Measurements from ENCODE around the gene TOR1AIP1.
"Not testable (repeated sequence)": the region's sequence is repeated elsewhere in the genome, so short reads cannot be mapped to it uniquely, and the experiment has no call there.

TOR1AIP1 gene

GRCh38 chr1:179954493-179955286 is 72.6 kb downstream of the TOR1AIP1 start, which contains the start of gene CEP350:
CEP350 (plus strand) TSS chr1:179954810; CDS start chr1:179986182, 31,372 bp downstream.
- no peaks in the 10 kb centered on the region for H3K9me3 ChIP-seq (ENCODE audit: control insufficient read depth in 1 of 2, low read length in 2 of 2)
- H3K27me3 ChIP-seq (ENCODE audit: control insufficient read depth in 1 of 2, insufficient read depth in 2 of 2, low read length in 2 of 2) = no peaks in the 10 kb centered on the region
- peaks cover 25 to 27% of the 10 kb centered on the region in 2 donors for H3K4me1 ChIP-seq (ENCODE audit: control insufficient read depth in 1 of 2, insufficient read depth in 2 of 2, low read length in 2 of 2)
- H3K9ac ChIP-seq (ENCODE audit: low read depth in 1 of 2, low read length in 2 of 2) = peak within 1 kb of the TSS; percentile 84 to 94
- H3K36me3 ChIP-seq (ENCODE audit: control insufficient read depth in 1 of 2, insufficient read depth in 2 of 2, low read length in 2 of 2) = no peaks in the 10 kb centered on the region
- peak within 1 kb of the TSS; percentile 89 for H3K27ac ChIP-seq (ENCODE audit: low read depth, low read length)
- peak within 1 kb of the TSS; percentile 92 to 95 for H3K4me3 ChIP-seq (ENCODE audit: low read depth in 1 of 2, low read length in 2 of 2)

DNA sequence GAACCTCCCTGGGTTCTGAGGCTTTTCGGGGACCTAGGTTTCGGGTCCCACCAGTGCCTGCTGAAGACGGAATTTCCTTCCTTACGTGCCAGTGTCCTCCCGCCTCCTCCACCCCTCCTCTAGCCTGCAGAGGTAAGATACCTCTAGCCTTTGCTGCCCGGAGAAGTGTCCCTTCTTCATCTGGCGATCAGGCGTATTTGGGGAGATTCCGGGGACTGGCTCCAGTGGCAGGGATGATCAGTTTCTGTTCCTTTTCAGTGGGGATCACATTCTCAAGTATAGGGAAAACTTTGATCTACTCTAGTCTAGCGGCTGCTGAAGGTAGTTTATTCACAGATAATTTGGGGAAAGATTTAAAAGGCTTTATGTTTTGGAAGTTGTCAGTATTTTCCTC is 73.2 kb downstream of the TOR1AIP1 start:
- Histone ChIP-seq H3K9me3 (ENCODE audit: control insufficient read depth in 1 of 2, low read length in 2 of 2) (no peaks in the 10 kb centered on the region), H3K9ac (ENCODE audit: low read depth in 1 of 2, low read length in 2 of 2) (peak overlapping the region; percentile 84 to 94), H3K4me1 (ENCODE audit: control insufficient read depth in 1 of 2, insufficient read depth in 2 of 2, low read length in 2 of 2) (peaks cover 25 to 27% of the 10 kb centered on the region in 2 donors), H3K4me3 (ENCODE audit: low read depth in 1 of 2, low read length in 2 of 2) (peak overlapping the region; percentile 92 to 95), H3K27me3 (ENCODE audit: control insufficient read depth in 1 of 2, insufficient read depth in 2 of 2, low read length in 2 of 2) (no peaks in the 10 kb centered on the region), H3K36me3 (ENCODE audit: control insufficient read depth in 1 of 2, insufficient read depth in 2 of 2, low read length in 2 of 2) (no peaks in the 10 kb centered on the region), H3K27ac (ENCODE audit: low read depth, low read length) (peak overlapping the region; percentile 89)

- Histone ChIP-seq H3K4me1 (ENCODE audit: control insufficient read depth in 1 of 2, insufficient read depth in 2 of 2, low read length in 2 of 2) (peaks cover 25 to 27% of the 10 kb centered on the region in 2 donors), H3K9me3 (ENCODE audit: control insufficient read depth in 1 of 2, low read length in 2 of 2) (no peaks in the 10 kb centered on the region), H3K36me3 (ENCODE audit: control insufficient read depth in 1 of 2, insufficient read depth in 2 of 2, low read length in 2 of 2) (no peaks in the 10 kb centered on the region), H3K27ac (ENCODE audit: low read depth, low read length) (no peak overlapping the region), H3K9ac (ENCODE audit: low read depth in 1 of 2, low read length in 2 of 2) (peak overlapping the region; percentile 84 to 94), H3K4me3 (ENCODE audit: low read depth in 1 of 2, low read length in 2 of 2) (peak overlapping the region; percentile 92 to 95), H3K27me3 (ENCODE audit: control insufficient read depth in 1 of 2, insufficient read depth in 2 of 2, low read length in 2 of 2) (no peaks in the 10 kb centered on the region)
Observed at GRCh38 chr1:179955731-179956130, 73.6 kb downstream of the TOR1AIP1 start.

DNA sequence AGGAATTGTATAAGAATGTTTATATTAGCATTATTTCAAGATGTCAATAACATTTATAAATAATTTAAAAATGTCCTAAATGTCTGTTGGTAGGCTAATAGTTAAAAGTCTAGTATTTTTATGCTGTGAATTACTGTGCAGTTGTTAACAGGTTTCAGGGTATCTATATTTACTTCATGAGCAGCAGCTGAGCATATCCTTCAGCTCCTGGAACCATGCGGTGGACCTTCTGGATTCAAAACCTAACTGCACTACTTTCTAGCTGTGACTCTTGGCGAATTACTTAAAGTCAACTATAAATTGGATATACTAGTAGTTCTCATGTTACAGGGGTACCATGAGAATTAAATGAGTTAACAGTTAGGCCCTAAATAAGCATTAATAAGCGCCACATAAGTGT is 76.3 kb downstream of the TOR1AIP1 start:
- Histone ChIP-seq H3K27me3 (ENCODE audit: control insufficient read depth in 1 of 2, insufficient read depth in 2 of 2, low read length in 2 of 2) (no peaks in the 10 kb centered on the region), H3K27ac (ENCODE audit: low read depth, low read length) (no peak overlapping the region), H3K4me1 (ENCODE audit: control insufficient read depth in 1 of 2, insufficient read depth in 2 of 2, low read length in 2 of 2) (peaks cover 24 to 27% of the 10 kb centered on the region in 2 donors), H3K9ac (ENCODE audit: low read depth in 1 of 2, low read length in 2 of 2) (no peak overlapping the region), H3K9me3 (ENCODE audit: control insufficient read depth in 1 of 2, low read length in 2 of 2) (no peaks in the 10 kb centered on the region), H3K36me3 (ENCODE audit: control insufficient read depth in 1 of 2, insufficient read depth in 2 of 2, low read length in 2 of 2) (no peaks in the 10 kb centered on the region), H3K4me3 (ENCODE audit: low read depth in 1 of 2, low read length in 2 of 2) (no peak overlapping the region)

DNA sequence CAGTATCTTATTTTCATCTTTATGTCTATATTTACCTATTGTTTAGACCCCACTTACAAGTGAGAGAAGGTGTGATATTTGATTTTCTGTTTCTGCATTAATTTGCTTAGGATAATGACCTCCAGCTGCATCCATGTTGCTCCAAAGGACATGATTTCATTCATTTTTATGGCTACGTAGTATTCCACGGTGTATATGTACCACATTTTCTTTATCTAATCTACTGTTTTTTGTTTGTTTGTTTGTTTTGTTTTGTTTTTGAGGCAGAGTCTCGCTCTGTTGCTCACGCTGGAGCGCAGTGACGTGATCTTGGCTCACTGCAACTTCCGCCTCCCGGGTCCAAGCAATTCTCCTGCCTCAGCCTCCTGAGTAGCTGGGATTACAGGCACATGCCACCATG is 80.1 kb downstream of the TOR1AIP1 start:
- H3K4me1 ChIP-seq (ENCODE audit: control insufficient read depth in 1 of 2, insufficient read depth in 2 of 2, low read length in 2 of 2); H3K27ac ChIP-seq (ENCODE audit: low read depth, low read length); H3K9me3 ChIP-seq (ENCODE audit: control insufficient read depth in 1 of 2, low read length in 2 of 2); H3K36me3 ChIP-seq (ENCODE audit: control insufficient read depth in 1 of 2, insufficient read depth in 2 of 2, low read length in 2 of 2); H3K27me3 ChIP-seq (ENCODE audit: control insufficient read depth in 1 of 2, insufficient read depth in 2 of 2, low read length in 2 of 2); H3K9ac ChIP-seq (ENCODE audit: low read depth in 1 of 2, low read length in 2 of 2); H3K4me3 ChIP-seq (ENCODE audit: low read depth in 1 of 2, low read length in 2 of 2): not testable (repeated sequence)

DNA sequence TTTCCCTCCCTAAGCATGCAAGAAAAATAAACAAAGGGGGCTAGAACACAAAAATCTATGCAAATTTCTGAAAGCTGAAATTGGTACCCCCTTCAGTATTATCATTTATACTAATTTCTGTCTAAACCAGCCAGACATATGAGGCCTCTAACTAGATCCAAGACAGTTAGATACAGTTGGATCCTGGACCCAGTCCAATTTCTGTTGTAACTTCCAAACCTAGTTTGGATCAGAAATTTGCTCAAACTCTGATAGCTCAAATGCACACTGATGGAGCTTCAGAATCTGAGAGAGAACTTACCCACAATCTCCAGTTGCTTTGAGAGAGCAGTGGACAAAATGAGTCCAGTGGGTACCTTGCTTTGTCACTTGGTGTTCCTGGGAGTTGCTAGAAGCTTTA is 84.5 kb downstream of the TOR1AIP1 start:
- Histone ChIP-seq H3K4me3 (ENCODE audit: low read depth in 1 of 2, low read length in 2 of 2) (no peak overlapping the region), H3K27me3 (ENCODE audit: control insufficient read depth in 1 of 2, insufficient read depth in 2 of 2, low read length in 2 of 2) (no peaks in the 10 kb centered on the region), H3K9ac (ENCODE audit: low read depth in 1 of 2, low read length in 2 of 2) (no peak overlapping the region), H3K36me3 (ENCODE audit: control insufficient read depth in 1 of 2, insufficient read depth in 2 of 2, low read length in 2 of 2) (peaks cover 0 to 11% of the 10 kb centered on the region in 2 donors), H3K4me1 (ENCODE audit: control insufficient read depth in 1 of 2, insufficient read depth in 2 of 2, low read length in 2 of 2) (no peaks in the 10 kb centered on the region), H3K27ac (ENCODE audit: low read depth, low read length) (no peak overlapping the region), H3K9me3 (ENCODE audit: control insufficient read depth in 1 of 2, low read length in 2 of 2) (peaks cover 7 to 9% of the 10 kb centered on the region in 2 donors)

DNA sequence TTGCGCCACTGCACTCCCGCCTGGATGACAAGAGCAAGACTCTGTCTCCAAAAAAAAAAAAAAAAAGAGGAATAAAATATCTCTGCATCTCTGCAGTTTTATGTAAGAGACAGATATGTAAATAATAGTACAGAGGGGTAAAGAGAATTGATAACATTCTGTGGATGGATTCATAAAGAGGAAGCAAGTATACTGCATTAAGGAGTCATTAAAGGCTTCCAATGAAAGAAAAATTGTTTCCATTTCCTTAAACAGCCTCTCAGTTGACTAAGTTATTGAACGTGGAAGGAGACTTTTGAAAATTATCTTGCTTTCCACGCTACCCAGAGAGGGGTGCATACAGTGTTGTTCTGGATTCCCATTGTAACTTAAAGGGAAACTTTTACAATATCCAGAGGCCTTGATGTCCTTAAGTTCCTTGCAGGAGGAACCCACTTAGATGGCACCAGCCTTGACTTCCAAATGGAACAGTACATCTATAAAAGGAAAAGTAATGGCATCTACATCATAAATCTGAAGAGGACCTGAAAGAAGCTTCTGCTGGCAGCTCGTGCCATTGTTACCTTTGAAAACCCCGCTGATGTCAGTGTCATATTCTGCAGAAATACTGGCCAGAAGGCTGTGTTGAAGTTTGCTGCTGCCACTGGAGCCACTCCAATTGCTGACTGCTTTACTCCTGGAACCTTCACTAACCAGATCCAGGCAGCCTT is 86.4 kb downstream of the TOR1AIP1 start:
- Histone ChIP-seq H3K4me3 (ENCODE audit: low read depth in 1 of 2, low read length in 2 of 2) (no peak overlapping the region), H3K4me1 (ENCODE audit: control insufficient read depth in 1 of 2, insufficient read depth in 2 of 2, low read length in 2 of 2) (peaks cover 0 to 5% of the 10 kb centered on the region in 2 donors), H3K9me3 (ENCODE audit: control insufficient read depth in 1 of 2, low read length in 2 of 2) (peaks cover 7 to 9% of the 10 kb centered on the region in 2 donors), H3K27ac (ENCODE audit: low read depth, low read length) (no peak overlapping the region), H3K36me3 (ENCODE audit: control insufficient read depth in 1 of 2, insufficient read depth in 2 of 2, low read length in 2 of 2) (peaks cover 0 to 11% of the 10 kb centered on the region in 2 donors), H3K27me3 (ENCODE audit: control insufficient read depth in 1 of 2, insufficient read depth in 2 of 2, low read length in 2 of 2) (no peaks in the 10 kb centered on the region), H3K9ac (ENCODE audit: low read depth in 1 of 2, low read length in 2 of 2) (no peak overlapping the region)

GRCh38 chr1:179968994-179969919 is 87.2 kb downstream of the TOR1AIP1 start:
- H3K36me3 ChIP-seq (ENCODE audit: control insufficient read depth in 1 of 2, insufficient read depth in 2 of 2, low read length in 2 of 2) = peaks cover 0 to 11% of the 10 kb centered on the region in 2 donors
- H3K4me1 ChIP-seq (ENCODE audit: control insufficient read depth in 1 of 2, insufficient read depth in 2 of 2, low read length in 2 of 2) = peaks cover 0 to 7% of the 10 kb centered on the region in 2 donors
- H3K4me3 ChIP-seq (ENCODE audit: low read depth in 1 of 2, low read length in 2 of 2) = no peak overlapping the region
- H3K9ac ChIP-seq (ENCODE audit: low read depth in 1 of 2, low read length in 2 of 2) = no peak overlapping the region
- peaks cover 7 to 9% of the 10 kb centered on the region in 2 donors for H3K9me3 ChIP-seq (ENCODE audit: control insufficient read depth in 1 of 2, low read length in 2 of 2)
- H3K27ac ChIP-seq (ENCODE audit: low read depth, low read length) = no peak overlapping the region
- no peaks in the 10 kb centered on the region for H3K27me3 ChIP-seq (ENCODE audit: control insufficient read depth in 1 of 2, insufficient read depth in 2 of 2, low read length in 2 of 2)

Data from duodenal mucosa (tissue), 2 donors.